Measurements from ENCODE around the gene CPSF4L.

CPSF4L gene

GRCh38 chr17:73201215-73202069 lies 60.2 kb downstream of the CPSF4L start:
- H3K9ac ChIP-seq (ENCODE audit: low read length) = no peak overlapping the region

GRCh38 chr17:73200476-73200875 lies 61.2 kb downstream of the CPSF4L start:
- H3K9me3 ChIP-seq (replicated peaks; ENCODE audit: insufficient read depth, low read length) = no peaks in the 10 kb centered on the region
- H3K27ac ChIP-seq (ENCODE audit: low read length) = no peak overlapping the region
- H3K9me2 ChIP-seq (replicated peaks; ENCODE audit: insufficient read depth, low read length) = no peaks in the 10 kb centered on the region
- no peak overlapping the region for H3K4me2 ChIP-seq (ENCODE audit: low read depth, low read length)
- 0 out of 2 replicates have a peak, but pooled peaks cover 3% of the 10 kb centered on the region for H3K79me2 ChIP-seq (ENCODE audit: low read length)
- peaks cover 9% of the 10 kb centered on the region for H3K36me3 ChIP-seq (replicated peaks; ENCODE audit: insufficient read depth, low read length)
- no peaks in the 10 kb centered on the region for H3K27me3 ChIP-seq (replicated peaks; ENCODE audit: insufficient read depth, low read length)
- H2AFZ ChIP-seq (ENCODE audit: low read length) = no peak overlapping the region
- DNase-seq = no peak
- no peaks in the 10 kb centered on the region for H4K20me1 ChIP-seq (ENCODE audit: insufficient read depth, low read length)
- no peak overlapping the region for H3K9ac ChIP-seq (ENCODE audit: low read length)
- TF ChIP-seq EZH2 (optimal IDR thresholded peaks at IDR 0.05; ENCODE audit: low read depth, low read length) (no peak), EZH2phosphoT487 (IDR thresholded peaks at IDR 0.05; ENCODE audit: low read length) (no peak), CTCF (IDR thresholded peaks at IDR 0.05; ENCODE audit: low read length) (no peak)
- no peaks in the 10 kb centered on the region; the same call in 1 of the 2 replicates for H3F3A ChIP-seq (ENCODE audit: insufficient read depth, low read length)
- no peaks in the 10 kb centered on the region for H3K4me1 ChIP-seq (ENCODE audit: low read length)
- no peak overlapping the region for H3K4me3 ChIP-seq (ENCODE audit: low read length)

More at GRCh38 chr17:73201215-73202069, 60.2 kb downstream of the CPSF4L start:
- Histone ChIP-seq H3F3A (ENCODE audit: insufficient read depth, low read length) (no peaks in the 10 kb centered on the region), H3K4me2 (ENCODE audit: low read depth, low read length) (no peak overlapping the region), H3K27me3 (replicated peaks; ENCODE audit: insufficient read depth, low read length) (no peaks in the 10 kb centered on the region), H3K4me1 (ENCODE audit: low read length) (no peaks in the 10 kb centered on the region), H3K9me2 (replicated peaks; ENCODE audit: insufficient read depth, low read length) (no peaks in the 10 kb centered on the region), H3K9me3 (replicated peaks; ENCODE audit: insufficient read depth, low read length) (no peaks in the 10 kb centered on the region), H3K27ac (ENCODE audit: low read length) (no peak overlapping the region), H3K79me2 (ENCODE audit: low read length) (0 out of 2 replicates have a peak, but pooled peaks cover 3% of the 10 kb centered on the region), H3K4me3 (ENCODE audit: low read length) (no peak overlapping the region), H4K20me1 (ENCODE audit: insufficient read depth, low read length) (no peaks in the 10 kb centered on the region), H3K36me3 (replicated peaks; ENCODE audit: insufficient read depth, low read length) (peaks cover 9% of the 10 kb centered on the region), H2AFZ (ENCODE audit: low read length) (no peak overlapping the region)
- DNase-seq = no peak
- TF ChIP-seq CTCF (IDR thresholded peaks at IDR 0.05; ENCODE audit: low read length) (no peak), EZH2 (optimal IDR thresholded peaks at IDR 0.05; ENCODE audit: low read depth, low read length) (no peak), EZH2phosphoT487 (IDR thresholded peaks at IDR 0.05; ENCODE audit: low read length) (no peak)

- no peak overlapping the region for H3K4me3 ChIP-seq (ENCODE audit: low read length)
- no peak for TF ChIP-seq CTCF (IDR thresholded peaks at IDR 0.05; ENCODE audit: low read length)
- TF ChIP-seq EZH2 (optimal IDR thresholded peaks at IDR 0.05; ENCODE audit: low read depth, low read length) = no peak
- TF ChIP-seq EZH2phosphoT487 (IDR thresholded peaks at IDR 0.05; ENCODE audit: low read length) = no peak
- H3K27ac ChIP-seq (ENCODE audit: low read length) = no peak overlapping the region
- no peak for DNase-seq
- peaks cover 7% of the 10 kb centered on the region for H3K79me2 ChIP-seq (ENCODE audit: low read length)
- no peaks in the 10 kb centered on the region for H3K9me3 ChIP-seq (replicated peaks; ENCODE audit: insufficient read depth, low read length)
- H4K20me1 ChIP-seq (ENCODE audit: insufficient read depth, low read length) = no peaks in the 10 kb centered on the region
- H3K4me2 ChIP-seq (ENCODE audit: low read depth, low read length) = no peak overlapping the region
- no peaks in the 10 kb centered on the region for H3K4me1 ChIP-seq (ENCODE audit: low read length)
- no peak overlapping the region for H2AFZ ChIP-seq (ENCODE audit: low read length)
- no peak overlapping the region for H3K9ac ChIP-seq (ENCODE audit: low read length)
- H3F3A ChIP-seq (ENCODE audit: insufficient read depth, low read length) = no peaks in the 10 kb centered on the region; the same call in 1 of the 2 replicates
- no peaks in the 10 kb centered on the region for H3K9me2 ChIP-seq (replicated peaks; ENCODE audit: insufficient read depth, low read length)
- H3K27me3 ChIP-seq (replicated peaks; ENCODE audit: insufficient read depth, low read length) = no peaks in the 10 kb centered on the region
- peaks cover 9% of the 10 kb centered on the region for H3K36me3 ChIP-seq (replicated peaks; ENCODE audit: insufficient read depth, low read length)
Measured at GRCh38 chr17:73199751-73200317, 61.8 kb downstream of the CPSF4L start.

All from MM.1S (cell line).